Nephron progenitor cell (in vitro differentiated cells): Measurements from ENCODE around the gene NAPA.
A peak's percentile ranks its signal among the peaks of the same experiment; 100 is the strongest.

Source experiments
- DNase-seq: peaks from one replicate; pipeline ENCODE4 v3.0.0; 2021
- H3K27ac Mint-ChIP-seq: 2 replicates; pipeline ENCODE4 v1.8.0; 2021; ENCODE audit warnings: mild to moderate bottlenecking, moderate library complexity, mixed read lengths
- H3K27me3 Mint-ChIP-seq: 2 replicates; pipeline ENCODE4 v1.8.0; 2021; ENCODE audit warnings: mild to moderate bottlenecking, low read depth, mixed read lengths; ENCODE audit not compliant: poor library complexity
- H3K36me3 Mint-ChIP-seq: 2 replicates; pipeline ENCODE4 v1.8.0; 2021; ENCODE audit warnings: low read depth, mixed read lengths
- H3K4me1 Mint-ChIP-seq: 2 replicates; pipeline ENCODE4 v1.8.0; 2021; ENCODE audit warnings: mixed read lengths
- H3K4me3 Mint-ChIP-seq: 2 replicates; pipeline ENCODE4 v1.8.0; 2021; ENCODE audit warnings: mild to moderate bottlenecking, moderate library complexity, mixed read lengths
- H3K9me3 Mint-ChIP-seq: 2 replicates; pipeline ENCODE4 v1.8.0; 2021; ENCODE audit warnings: mild to moderate bottlenecking, moderate library complexity, mixed read lengths
- TF ChIP-seq, protein P1 (sequence below): fragments of 200-600 bp; sonication (generic); IDR thresholded peaks from 2 replicates; pipeline ENCODE4 v1.5.0; 2021; ENCODE audit warnings: antibody characterized with exemption

NAPA gene

DNA sequence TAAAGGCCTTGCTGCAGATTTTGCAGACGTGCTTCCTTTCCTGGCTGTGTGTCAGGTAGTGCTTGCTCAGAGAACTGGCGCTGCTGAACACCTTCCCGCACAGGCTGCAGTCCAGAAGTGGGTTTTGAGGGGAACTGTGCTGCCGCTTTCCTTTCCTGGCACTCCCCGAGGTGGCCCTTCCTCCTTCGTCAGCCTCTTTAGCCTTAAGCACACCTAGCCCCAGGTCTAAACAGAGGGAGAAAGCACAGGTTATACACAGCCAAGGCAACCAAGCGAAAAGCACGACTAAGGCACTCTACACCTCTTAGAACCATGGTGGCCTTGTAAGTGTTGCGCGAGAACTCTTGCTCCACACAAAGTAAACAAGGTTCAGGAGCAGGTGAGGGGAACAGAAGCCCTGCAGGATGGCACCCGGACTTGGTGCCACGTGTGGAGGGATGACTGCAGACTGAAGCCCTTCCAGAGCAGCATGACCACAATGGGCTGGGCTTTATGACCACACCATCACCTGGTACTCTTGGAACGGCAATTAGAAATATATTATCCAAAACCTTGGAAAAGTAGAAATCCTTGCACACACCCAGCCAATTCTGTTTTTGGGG lies 34.5 kb upstream of the NAPA start:
- H3K27me3 Mint-ChIP-seq: peaks cover 21% of the 10 kb centered on the region
- H3K27ac Mint-ChIP-seq: peak overlapping the region; percentile 61
- no peak for DNase-seq
- H3K36me3 Mint-ChIP-seq: no peaks in the 10 kb centered on the region
- no peaks in the 10 kb centered on the region for H3K9me3 Mint-ChIP-seq
- TF ChIP-seq, protein P1, sequence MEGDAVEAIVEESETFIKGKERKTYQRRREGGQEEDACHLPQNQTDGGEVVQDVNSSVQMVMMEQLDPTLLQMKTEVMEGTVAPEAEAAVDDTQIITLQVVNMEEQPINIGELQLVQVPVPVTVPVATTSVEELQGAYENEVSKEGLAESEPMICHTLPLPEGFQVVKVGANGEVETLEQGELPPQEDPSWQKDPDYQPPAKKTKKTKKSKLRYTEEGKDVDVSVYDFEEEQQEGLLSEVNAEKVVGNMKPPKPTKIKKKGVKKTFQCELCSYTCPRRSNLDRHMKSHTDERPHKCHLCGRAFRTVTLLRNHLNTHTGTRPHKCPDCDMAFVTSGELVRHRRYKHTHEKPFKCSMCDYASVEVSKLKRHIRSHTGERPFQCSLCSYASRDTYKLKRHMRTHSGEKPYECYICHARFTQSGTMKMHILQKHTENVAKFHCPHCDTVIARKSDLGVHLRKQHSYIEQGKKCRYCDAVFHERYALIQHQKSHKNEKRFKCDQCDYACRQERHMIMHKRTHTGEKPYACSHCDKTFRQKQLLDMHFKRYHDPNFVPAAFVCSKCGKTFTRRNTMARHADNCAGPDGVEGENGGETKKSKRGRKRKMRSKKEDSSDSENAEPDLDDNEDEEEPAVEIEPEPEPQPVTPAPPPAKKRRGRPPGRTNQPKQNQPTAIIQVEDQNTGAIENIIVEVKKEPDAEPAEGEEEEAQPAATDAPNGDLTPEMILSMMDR: no peak
- H3K4me3 Mint-ChIP-seq: no peak overlapping the region
- no peaks in the 10 kb centered on the region for H3K4me1 Mint-ChIP-seq

DNA sequence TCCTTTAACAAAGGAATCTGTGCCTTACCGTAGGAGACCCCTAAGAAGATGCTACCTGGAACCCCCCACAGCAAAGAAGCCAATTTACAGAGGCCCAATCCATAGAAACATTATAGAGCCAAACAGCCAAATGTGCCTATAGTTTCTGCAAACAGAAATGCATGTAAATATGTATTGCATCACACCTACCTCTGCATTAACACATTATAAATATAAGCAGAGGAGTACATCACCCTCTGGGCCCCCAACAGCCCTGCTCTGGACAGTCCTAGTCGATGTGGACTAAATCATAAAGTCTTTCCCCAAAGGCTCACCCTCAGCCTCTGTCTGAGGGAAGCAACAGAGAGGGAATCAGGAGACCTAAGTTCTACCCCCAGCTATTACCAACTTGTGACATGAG lies 32.3 kb upstream of the NAPA start:
- DNase-seq: no peak
- Mint-ChIP-seq H3K27ac (no peak overlapping the region), H3K9me3 (no peaks in the 10 kb centered on the region)

DNA sequence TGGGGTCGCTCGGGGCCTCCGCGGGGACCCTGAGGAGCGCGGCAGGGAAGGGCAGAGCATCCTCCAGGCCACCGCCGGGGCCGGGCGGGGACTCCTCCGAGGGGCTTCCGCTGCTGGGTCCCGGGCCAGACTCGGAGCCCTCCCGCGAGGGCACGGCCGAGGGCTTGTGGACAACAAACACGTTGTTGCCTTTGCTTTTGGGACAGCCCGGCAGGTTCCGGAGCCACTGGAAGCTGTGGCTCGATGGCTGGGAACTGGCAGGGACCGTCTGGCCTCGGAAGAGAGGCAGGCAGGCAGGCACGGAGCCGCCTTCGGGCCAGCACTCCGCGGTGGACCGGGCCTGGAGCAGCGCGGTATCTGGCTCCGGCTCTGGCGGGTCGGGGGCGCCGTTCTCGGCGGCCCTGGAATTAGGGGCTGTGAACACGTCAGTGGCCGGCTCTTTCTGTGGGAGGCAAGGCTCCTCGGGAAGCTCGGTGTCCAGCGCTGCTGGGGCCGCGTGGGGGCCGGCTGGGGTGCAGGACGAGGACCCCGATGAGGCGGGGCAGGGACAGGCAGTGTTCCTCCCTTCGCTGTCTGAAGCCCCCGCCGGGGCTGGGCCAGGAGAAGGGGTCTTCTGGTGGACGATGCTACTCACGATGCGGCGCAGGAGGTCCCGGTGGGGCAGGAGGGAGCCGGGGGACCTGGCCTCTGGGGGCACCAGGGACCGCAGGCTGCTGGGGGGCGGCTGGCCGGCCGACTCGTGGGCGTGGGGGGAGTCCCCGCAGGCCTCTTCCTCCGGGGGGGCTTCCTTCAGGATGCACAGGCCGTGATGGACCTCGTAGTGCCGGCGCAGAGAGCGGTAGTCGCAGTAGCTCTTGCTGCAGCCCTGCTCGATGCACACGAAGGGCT lies 30.4 kb upstream of the NAPA start:
- Mint-ChIP-seq H3K36me3 (no peaks in the 10 kb centered on the region), H3K27ac (no peak overlapping the region), H3K27me3 (peaks cover 13% of the 10 kb centered on the region), H3K4me1 (peaks cover 5% of the 10 kb centered on the region), H3K4me3 (no peak overlapping the region), H3K9me3 (no peaks in the 10 kb centered on the region)
- no peak for DNase-seq
- TF ChIP-seq, protein P1: no peak

More for the DNA sequence above, 32.3 kb upstream of the NAPA start:
- no peaks in the 10 kb centered on the region for H3K4me1 Mint-ChIP-seq
- H3K27me3 Mint-ChIP-seq: peaks cover 15% of the 10 kb centered on the region
- no peak overlapping the region for H3K4me3 Mint-ChIP-seq
- TF ChIP-seq, protein P1: no peak
- H3K36me3 Mint-ChIP-seq: no peaks in the 10 kb centered on the region

DNA sequence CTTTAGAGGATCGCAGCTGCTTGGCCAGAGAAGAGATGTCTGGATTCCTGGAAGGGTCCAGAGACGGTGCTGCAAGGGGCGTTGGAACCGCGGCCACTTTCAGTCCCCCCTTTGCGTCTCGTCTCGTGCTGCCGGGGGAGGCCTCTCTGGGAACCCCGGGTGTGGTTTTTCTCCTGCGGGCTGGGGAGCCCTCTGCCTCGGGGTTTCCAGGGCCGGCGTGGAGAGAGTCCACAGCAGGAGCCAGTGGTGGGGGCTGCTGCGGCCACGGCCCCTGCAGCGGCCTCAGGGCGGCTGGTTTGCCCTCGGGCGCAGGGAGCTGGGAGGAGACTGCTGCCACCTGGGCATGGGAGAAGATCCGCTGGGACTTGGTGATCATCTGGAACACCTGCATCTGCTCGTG lies 29.6 kb upstream of the NAPA start:
- H3K4me1 Mint-ChIP-seq: peaks cover 11% of the 10 kb centered on the region
- no peak for DNase-seq
- no peak overlapping the region for H3K4me3 Mint-ChIP-seq
- no peak overlapping the region for H3K27ac Mint-ChIP-seq
- no peaks in the 10 kb centered on the region for H3K9me3 Mint-ChIP-seq
- H3K27me3 Mint-ChIP-seq: peaks cover 15% of the 10 kb centered on the region
- no peaks in the 10 kb centered on the region for H3K36me3 Mint-ChIP-seq
- TF ChIP-seq, protein P1: no peak

DNA sequence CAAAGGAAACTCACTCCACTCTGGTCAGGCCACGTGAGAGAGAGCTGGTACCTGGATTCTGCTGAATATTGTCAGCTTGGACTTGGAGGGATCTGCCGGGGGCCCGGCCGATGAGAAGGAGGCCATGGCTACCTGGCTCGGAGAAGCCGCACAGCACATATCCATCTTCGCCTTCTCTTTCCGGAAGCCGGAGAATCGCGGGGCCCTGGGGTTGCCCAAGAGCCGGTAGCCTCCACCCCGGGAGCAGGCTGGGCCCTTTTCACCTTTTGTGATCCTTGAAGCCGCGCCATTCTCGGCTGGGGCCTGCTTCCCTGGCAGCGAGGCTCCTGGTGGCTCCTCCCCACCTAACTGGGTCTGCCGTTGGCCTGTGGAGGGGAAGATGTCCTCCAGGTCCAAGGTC lies 29.2 kb upstream of the NAPA start:
- no peak overlapping the region for H3K4me3 Mint-ChIP-seq
- no peak overlapping the region for H3K27ac Mint-ChIP-seq
- peaks cover 11% of the 10 kb centered on the region for H3K27me3 Mint-ChIP-seq
- no peaks in the 10 kb centered on the region for H3K9me3 Mint-ChIP-seq
- peaks cover 11% of the 10 kb centered on the region for H3K4me1 Mint-ChIP-seq
- TF ChIP-seq, protein P1: no peak
- no peaks in the 10 kb centered on the region for H3K36me3 Mint-ChIP-seq
- no peak for DNase-seq
